Measurements from ENCODE around the gene CD81.
"Not testable (repeated sequence)": the region's sequence is repeated elsewhere in the genome, so short reads cannot be mapped to it uniquely, and the experiment has no call there.

The CD81 gene

GRCh38 chr11:2376751-2377451 lies at the start of gene CD81:
Gene CD81 (plus strand): TSS chr11:2377310. CDS start chr11:2377550, 240 bp downstream.
- peak; percentile 55 for DNase-seq (ENCODE audit: low spot score)

- DNase-seq (ENCODE audit: low spot score): no peak
These were observed 49.1 kb upstream of the CD81 start for GRCh38 chr11:2328021-2328420.

GRCh38 chr11:2328656-2329354 lies 48.3 kb upstream of the CD81 start:
- DNase-seq (ENCODE audit: low spot score): no peak

GRCh38 chr11:2329551-2329950 lies 47.6 kb upstream of the CD81 start:
- no peak for DNase-seq (ENCODE audit: low spot score)

GRCh38 chr11:2330696-2331095 lies 46.4 kb upstream of the CD81 start:
- DNase-seq (ENCODE audit: low spot score): no peak

- no peak for DNase-seq (ENCODE audit: low spot score)
These were observed 45.7 kb upstream of the CD81 start for GRCh38 chr11:2331404-2331803.

GRCh38 chr11:2332569-2332968 lies 44.5 kb upstream of the CD81 start:
- DNase-seq (ENCODE audit: low spot score): not testable (repeated sequence)

- not testable (repeated sequence) for DNase-seq (ENCODE audit: low spot score)
These were observed 43.5 kb upstream of the CD81 start for GRCh38 chr11:2333486-2334205.

- not testable (repeated sequence) for DNase-seq (ENCODE audit: low spot score)
These were observed 41.8 kb upstream of the CD81 start for GRCh38 chr11:2335286-2335685.

GRCh38 chr11:2338760-2339159 lies 38.4 kb upstream of the CD81 start:
- DNase-seq (ENCODE audit: low spot score): not testable (repeated sequence)

- no peak for DNase-seq (ENCODE audit: low spot score)
These were observed 34.6 kb upstream of the CD81 start for GRCh38 chr11:2342557-2342956.

GRCh38 chr11:2342981-2343380 lies 34.1 kb upstream of the CD81 start:
- DNase-seq (ENCODE audit: low spot score): no peak

- DNase-seq (ENCODE audit: low spot score): no peak
These were observed 33.6 kb upstream of the CD81 start for GRCh38 chr11:2343502-2343901.

GRCh38 chr11:2345050-2345449 lies 32.1 kb upstream of the CD81 start:
- no peak for DNase-seq (ENCODE audit: low spot score)

GRCh38 chr11:2346014-2346413 lies 31.1 kb upstream of the CD81 start:
- no peak for DNase-seq (ENCODE audit: low spot score)

- no peak for DNase-seq (ENCODE audit: low spot score)
These were observed 30.4 kb upstream of the CD81 start for GRCh38 chr11:2346586-2347307.

GRCh38 chr11:2347308-2347830 lies 29.7 kb upstream of the CD81 start:
- DNase-seq (ENCODE audit: low spot score): no peak

GRCh38 chr11:2348986-2349385 lies 28.1 kb upstream of the CD81 start:
- no peak for DNase-seq (ENCODE audit: low spot score)

GRCh38 chr11:2351701-2352100 lies 25.4 kb upstream of the CD81 start:
- no peak for DNase-seq (ENCODE audit: low spot score)

- no peak for DNase-seq (ENCODE audit: low spot score)
These were observed 24.7 kb upstream of the CD81 start for GRCh38 chr11:2352420-2352819.

- DNase-seq (ENCODE audit: low spot score): no peak
These were observed 22.0 kb upstream of the CD81 start for GRCh38 chr11:2355000-2355644.

- no peak for DNase-seq (ENCODE audit: low spot score)
These were observed 19.9 kb upstream of the CD81 start for GRCh38 chr11:2357246-2357645.
